HepG2 (cell line): ENCODE measurements around the gene HINT2. TPM values are rescaled to one million over a fixed set of nuclear protein-coding genes. Genes with fewer than 3 reads are reported as not detected.

ENCODE experiments used
- ATAC-seq: fragments of 200-7000 bp; cut with Tn5 transposase; 3 replicates; pipeline ENCODE4 v1.9.1; 2020; ENCODE audit warnings: mild to moderate bottlenecking, moderate library complexity
- BruUV-seq: library from RNA; stranded (reverse); fragments of 400-500 nt; replicated peaks from 2 replicates; lab custom pipeline; 2021; lab: Mats Ljungman, UMichigan
- CTCF ChIA-PET: fragments of 300-600 bp; formaldehyde crosslinking; extraction: SDS; loops from one replicate; lab custom pipeline; 2021; ENCODE audit warnings: low total read pairs, inconsistent platforms, low intra/inter-chr PET ratio; lab: Yijun Ruan, JAX
- POLR2A ChIA-PET: fragments of 350-600 bp; sonication (Branson Sonifier 250); formaldehyde crosslinking; loops from one replicate; lab custom pipeline; 2020; ENCODE audit warnings: antibody characterized with exemption, inconsistent platforms; lab: Yijun Ruan, JAX
- DNase-seq: peaks from one replicate; pipeline ENCODE4 v3.0.0-alpha.2; 2015; ENCODE audit warnings: low spot score
- FAIRE-seq: peaks from 3 replicates; lab custom pipeline; 2011; peaks lifted over from hg19 to GRCh38; lab: Jason Lieb, UNC
- H2AFZ ChIP-seq: one replicate; pipeline ENCODE4 v1.6.1; 2011; ENCODE audit warnings: low read length, inconsistent platforms
- H3K27ac ChIP-seq: fragments of 300-600 bp; 3 replicates; pipeline ENCODE4 v1.8.0; 2011; ENCODE audit warnings: mixed run types, mild to moderate bottlenecking, mixed read lengths, low read length, inconsistent platforms; ENCODE audit not compliant: insufficient read depth; ENCODE audit errors: extremely low read length
- H3K27me3 ChIP-seq, 2 experiments: fragments of 200-600 bp in 1 of 2; 2 replicates in 1 of 2; 3 replicates in 1 of 2; pipeline versions ENCODE4 v1.6.0 to v1.8.0; 2011; ENCODE audit warnings: low read length in 2 of 2, mild to moderate bottlenecking in 2 of 2, moderate library complexity in 2 of 2, inconsistent platforms in 1 of 2; ENCODE audit not compliant: insufficient read depth in 2 of 2, control insufficient read depth in 1 of 2
- H3K36me3 ChIP-seq, 2 experiments: fragments of 200-600 bp in 1 of 2; replicated peaks in 1 of 2; 2 replicates in 1 of 2; 3 replicates in 1 of 2; pipeline versions ENCODE4 v1.5.1 to v1.8.0; 2011; ENCODE audit warnings: low read length in 2 of 2, inconsistent platforms in 1 of 2; ENCODE audit not compliant: insufficient read depth in 2 of 2, control insufficient read depth in 1 of 2
- H3K4me1 ChIP-seq: 2 replicates; pipeline ENCODE4 v1.5.1; 2012; ENCODE audit warnings: low read length, inconsistent platforms; ENCODE audit not compliant: insufficient read depth
- H3K4me2 ChIP-seq: 2 replicates; pipeline ENCODE4 v1.6.0; 2011; ENCODE audit warnings: low read depth, low read length, inconsistent platforms
- H3K4me3 ChIP-seq, 3 experiments: fragments of 200-600 bp in 1 of 3; sonication (generic), shearing (Covaris generic) in 1 of 3; replicated peaks in 1 of 3; 2 replicates each; pipeline ENCODE4 v1.5.1; 2011 to 2016; ENCODE audit warnings: low read length in 3 of 3, inconsistent platforms in 2 of 3, low read depth in 2 of 3, mild to moderate bottlenecking in 2 of 3, control low read depth in 1 of 3, mixed read lengths in 1 of 3; ENCODE audit not compliant: insufficient read depth in 1 of 3
- H3K79me2 ChIP-seq: one replicate; pipeline ENCODE4 v1.6.1; 2011; ENCODE audit warnings: low read length, inconsistent platforms; ENCODE audit not compliant: insufficient read depth
- H3K9ac ChIP-seq: 2 replicates; pipeline ENCODE4 v1.6.0; 2011; ENCODE audit warnings: mild to moderate bottlenecking, low read depth, low read length, inconsistent platforms; ENCODE audit not compliant: insufficient read depth
- H3K9me3 ChIP-seq: 2 replicates; pipeline ENCODE4 v1.5.1; 2012; ENCODE audit warnings: mild to moderate bottlenecking, low read length
- H4K20me1 ChIP-seq: 2 replicates; pipeline ENCODE4 v1.6.0; 2011; ENCODE audit warnings: inconsistent platforms, mild to moderate bottlenecking, low read length, moderate library complexity; ENCODE audit not compliant: insufficient read depth
- AGO2 ChIP-seq: fragments of 200-400 bp; formaldehyde crosslinking; optimal IDR thresholded peaks from 2 replicates; pipeline ENCODE3; 2017; ENCODE audit warnings: mild to moderate bottlenecking, low read depth, low read length, moderate library complexity
- KLF15 ChIP-seq: sonication (generic); formaldehyde crosslinking; IDR thresholded peaks from 2 replicates; pipeline ENCODE4 v1.8.1; 2023; ENCODE audit warnings: borderline replicate concordance, mild to moderate bottlenecking, inconsistent platforms, missing genetic modification reagents, mixed read lengths
- RBM22 ChIP-seq: fragments of 200-400 bp; formaldehyde crosslinking; optimal IDR thresholded peaks from 2 replicates; pipeline ENCODE3; 2017; ENCODE audit warnings: mild to moderate bottlenecking, low read length, moderate library complexity
- RFX1 ChIP-seq: fragments of 450-650 bp; IDR thresholded peaks from 2 replicates; pipeline ENCODE4 v1.6.1; 2017
- RFXAP ChIP-seq: sonication (generic); formaldehyde crosslinking; IDR thresholded peaks from 2 replicates; pipeline ENCODE4 v1.4.0; 2020; ENCODE audit warnings: missing genetic modification reagents, borderline replicate concordance
- U2AF2 ChIP-seq: fragments of 200-400 bp; formaldehyde crosslinking; IDR thresholded peaks from 2 replicates; pipeline ENCODE4 v1.6.1; 2017; ENCODE audit warnings: low read depth, mild to moderate bottlenecking, low read length
- ZBTB21 ChIP-seq: sonication (generic); formaldehyde crosslinking; IDR thresholded peaks from 2 replicates; pipeline ENCODE4 v1.4.0; 2020; ENCODE audit warnings: missing genetic modification reagents
- ZNF414 ChIP-seq: sonication (generic); formaldehyde crosslinking; IDR thresholded peaks from 2 replicates; pipeline ENCODE4 v1.5.0; 2020; ENCODE audit warnings: missing genetic modification reagents
- ZSCAN21 ChIP-seq: sonication (generic); formaldehyde crosslinking; IDR thresholded peaks from 2 replicates; pipeline ENCODE4 v1.8.0; 2022; ENCODE audit warnings: mild to moderate bottlenecking, missing genetic modification reagents, moderate library complexity, borderline replicate concordance
- WGBS: methylation state at CpG from one replicate; pipeline ENCODE4 v1.1.6; 2017; ENCODE audit warnings: low lambda C conversion rate; 5-methylcytosine and 5-hydroxymethylcytosine counted together
- in situ Hi-C: cut with HindIII; loops from 2 replicates; pipeline ENCODE4 v1.10.0; 2017; ENCODE audit warnings: low pct_unique_long_range_greater_than_20kb; ENCODE audit not compliant: extremely low pct_ligation_motif_present
- intact Hi-C: fragments of 100-400 bp; cut with micrococcal nuclease; formaldehyde crosslinking; loops from one replicate; pipeline ENCODE4 v1.10.0; 2022; ENCODE audit not compliant: unreplicated experiment
- polyA plus RNA-seq, 8 experiments: library from polyadenylated mRNA; depleted of rRNA in 3 of 8; stranded (reverse) in 7 of 8; unstranded in 1 of 8; fragments of >200 nt; fragmentation: Illumina TruSeq in 4 of 8; extraction: Trizol in 4 of 8; gene quantifications; 2 replicates each; pipeline versions ENCODE4 v1.2.1 to v1.2.3, GENCODE V29; 2011 to 2016; ENCODE audit warnings: low read depth in 4 of 8, missing spikeins in 1 of 8, mixed read lengths in 1 of 8; ENCODE audit not compliant: insufficient read depth in 1 of 8
- total RNA-seq, 5 experiments: library from RNA; depleted of rRNA; stranded (reverse); fragments of >200 nt; fragmentation: Illumina TruSeq; extraction: Trizol; gene quantifications; 2 replicates each; pipeline ENCODE4 v1.2.3, GENCODE V29; 2016; ENCODE audit warnings: low read depth in 1 of 5
- TF ChIP-seq, protein P1 (sequence below), 2 experiments: fragments of 450-650 bp in 1 of 2; sonication (generic) in 1 of 2; formaldehyde crosslinking in 1 of 2; IDR thresholded peaks; 2 replicates each; pipeline versions ENCODE4 v1.6.1 to v1.8.0; 2016 to 2022; ENCODE audit warnings: antibody characterized with exemption in 1 of 2, mild to moderate bottlenecking in 1 of 2, missing genetic modification reagents in 1 of 2

The HINT2 gene
- total and polyA plus RNA-seq, 2 of the 13 experiments (the other 11 are each of a cell fraction or from before 2014, with no cell fraction given), result 37.9 to 56.2 TPM

GRCh38 chr9:35828716-35829083 is 13.9 kb upstream of the HINT2 start, which contains the start of gene FAM221B (continued):
- TF ChIP-seq RFX1, result peak; percentile 79
- peak; percentile 71; the same call in 1 of the 2 replicates for TF ChIP-seq U2AF2
- 0 out of 2 replicates have a peak, but pooled peaks have one; percentile 9 for TF ChIP-seq RFXAP (CRISPR knock-in tag)
- peak; percentile 54 for TF ChIP-seq RBM22
- peak; percentile 45; the same call in 1 of the 2 replicates for TF ChIP-seq ZSCAN21
- TF ChIP-seq, all 625 proteins: peak for 20

GRCh38 chr9:35827486-35827885 is 12.6 kb upstream of the HINT2 start:
- in situ Hi-C loops, result loop anchor here (5.0 kb wide), 1 partner anchor 55 kb away; no protein-coding TSS in a partner anchor
- no peak for DNase-seq
- intact Hi-C loops, result loop anchor here (2.0 to 5.0 kb wide), 2 partner anchors 37 to 95 kb away; partner anchors contain the start of genes CREB3, NPR2 and TLN1
- BruUV-seq, result no TSS peak
- no peak overlapping the region for H2AFZ ChIP-seq
- H3K36me3 ChIP-seq, result no peaks in the 10 kb centered on the region
- H3K79me2 ChIP-seq, result no peaks in the 10 kb centered on the region
- no peaks in the 10 kb centered on the region for H3K27me3 ChIP-seq
- H3K4me3 ChIP-seq, result no peak overlapping the region
- no peaks in the 10 kb centered on the region for H4K20me1 ChIP-seq
- TF ChIP-seq KLF15 (CRISPR knock-in tag) (no peak), ZNF414 (CRISPR knock-in tag) (no peak), AGO2 (no peak), ZBTB21 (CRISPR knock-in tag) (no peak)
- TF ChIP-seq, protein P1, sequence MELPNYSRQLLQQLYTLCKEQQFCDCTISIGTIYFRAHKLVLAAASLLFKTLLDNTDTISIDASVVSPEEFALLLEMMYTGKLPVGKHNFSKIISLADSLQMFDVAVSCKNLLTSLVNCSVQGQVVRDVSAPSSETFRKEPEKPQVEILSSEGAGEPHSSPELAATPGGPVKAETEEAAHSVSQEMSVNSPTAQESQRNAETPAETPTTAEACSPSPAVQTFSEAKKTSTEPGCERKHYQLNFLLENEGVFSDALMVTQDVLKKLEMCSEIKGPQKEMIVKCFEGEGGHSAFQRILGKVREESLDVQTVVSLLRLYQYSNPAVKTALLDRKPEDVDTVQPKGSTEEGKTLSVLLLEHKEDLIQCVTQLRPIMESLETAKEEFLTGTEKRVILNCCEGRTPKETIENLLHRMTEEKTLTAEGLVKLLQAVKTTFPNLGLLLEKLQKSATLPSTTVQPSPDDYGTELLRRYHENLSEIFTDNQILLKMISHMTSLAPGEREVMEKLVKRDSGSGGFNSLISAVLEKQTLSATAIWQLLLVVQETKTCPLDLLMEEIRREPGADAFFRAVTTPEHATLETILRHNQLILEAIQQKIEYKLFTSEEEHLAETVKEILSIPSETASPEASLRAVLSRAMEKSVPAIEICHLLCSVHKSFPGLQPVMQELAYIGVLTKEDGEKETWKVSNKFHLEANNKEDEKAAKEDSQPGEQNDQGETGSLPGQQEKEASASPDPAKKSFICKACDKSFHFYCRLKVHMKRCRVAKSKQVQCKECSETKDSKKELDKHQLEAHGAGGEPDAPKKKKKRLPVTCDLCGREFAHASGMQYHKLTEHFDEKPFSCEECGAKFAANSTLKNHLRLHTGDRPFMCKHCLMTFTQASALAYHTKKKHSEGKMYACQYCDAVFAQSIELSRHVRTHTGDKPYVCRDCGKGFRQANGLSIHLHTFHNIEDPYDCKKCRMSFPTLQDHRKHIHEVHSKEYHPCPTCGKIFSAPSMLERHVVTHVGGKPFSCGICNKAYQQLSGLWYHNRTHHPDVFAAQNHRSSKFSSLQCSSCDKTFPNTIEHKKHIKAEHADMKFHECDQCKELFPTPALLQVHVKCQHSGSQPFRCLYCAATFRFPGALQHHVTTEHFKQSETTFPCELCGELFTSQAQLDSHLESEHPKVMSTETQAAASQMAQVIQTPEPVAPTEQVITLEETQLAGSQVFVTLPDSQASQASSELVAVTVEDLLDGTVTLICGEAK (IDR thresholded peaks at IDR 0.05), result no peak
- TF ChIP-seq, protein P1 (CRISPR knock-in tag; IDR thresholded peaks at IDR 0.05), result no peak
- ChIA-PET POLR2A (no interaction called here), CTCF (no interaction called here)
- H3K4me2 ChIP-seq, result no peak overlapping the region
- no peak overlapping the region for H3K27ac ChIP-seq
- H3K9ac ChIP-seq, result no peak overlapping the region
- no peak for FAIRE-seq
- no peaks in the 10 kb centered on the region for H3K9me3 ChIP-seq
- WGBS, result 76% methylated on average over 3 of the region's 3 CpGs
- ATAC-seq, result no peak
- peaks cover 35% of the 10 kb centered on the region for H3K4me1 ChIP-seq
